Activated CD4-positive, alpha-beta T cell treated with anti-CD3 and anti-CD28 coated beads, Interleukin-2, Interleukin-4, amounts not matched to agents 100 ng/mL and 50 ng/mL, durations not matched to agents 16 hours and 8 hours (primary cell): ENCODE data around the gene RBM47.
"Not testable (repeated sequence)": the region's sequence is repeated elsewhere in the genome, so short reads cannot be mapped to it uniquely, and the experiment has no call there.

Experiments used
- DNase-seq: peaks from one replicate; pipeline ENCODE4 v3.0.0-alpha.2; 2020; ENCODE audit warnings: low spot score

Gene RBM47

DNA sequence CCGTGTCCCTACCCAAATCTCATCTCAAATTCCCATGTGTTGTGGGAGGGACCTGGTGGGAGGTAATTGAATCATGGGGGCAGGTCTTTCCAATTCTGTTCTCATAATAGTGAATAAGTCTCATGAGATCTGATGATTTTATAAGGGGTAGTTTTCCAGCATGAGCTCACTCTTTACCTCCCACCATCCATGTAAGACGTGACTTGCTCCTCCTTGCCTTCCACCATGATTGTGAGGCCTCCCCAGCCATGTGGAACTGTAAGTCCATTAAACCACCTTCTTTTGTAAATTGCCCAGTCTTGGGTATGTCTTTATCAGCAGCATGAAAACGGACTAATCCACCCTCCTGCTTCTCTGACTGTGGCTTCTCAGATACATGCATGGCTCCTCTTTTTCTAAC lies 222.2 kb downstream of the RBM47 start:
- not testable (repeated sequence) for DNase-seq

DNA sequence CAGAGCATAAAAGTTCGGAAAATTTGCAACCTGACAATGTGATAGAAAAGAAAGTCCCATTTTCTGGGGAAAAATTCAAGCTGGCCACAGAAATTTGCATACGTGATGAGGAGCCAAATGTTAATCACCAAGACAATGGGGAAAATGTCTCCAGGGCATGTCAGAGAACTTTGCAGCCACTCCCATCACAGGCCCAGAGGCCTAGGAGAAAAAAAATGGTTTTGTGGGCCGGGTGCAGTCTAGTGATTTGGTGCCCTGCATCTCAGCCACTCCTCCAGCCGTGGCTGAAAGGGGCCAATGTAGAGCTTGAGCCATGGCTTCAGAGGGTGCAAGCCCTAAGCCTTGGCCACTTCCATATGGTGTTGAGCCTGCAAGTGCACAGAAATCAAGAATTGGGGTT lies 223.3 kb downstream of the RBM47 start:
- no peak for DNase-seq

DNA sequence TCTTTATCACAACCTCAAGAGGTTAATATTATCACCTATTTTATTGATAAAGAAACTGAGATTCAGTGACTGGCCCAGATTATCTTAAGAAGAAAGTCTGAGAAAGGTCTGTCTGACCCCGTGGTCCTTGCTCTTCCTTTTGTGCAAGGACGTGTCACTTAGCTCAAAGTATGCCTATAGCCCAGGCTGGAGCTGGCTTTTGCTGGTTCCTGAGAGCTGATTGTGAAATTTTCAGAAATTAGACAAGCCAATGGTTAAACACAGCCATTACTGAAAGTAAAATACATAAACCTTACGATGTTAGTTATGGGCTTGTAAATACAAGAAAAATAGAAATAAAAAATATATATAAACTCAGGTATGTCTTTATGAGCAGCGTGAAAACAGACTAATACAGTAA lies 224.5 kb downstream of the RBM47 start:
- DNase-seq, result no peak

DNA sequence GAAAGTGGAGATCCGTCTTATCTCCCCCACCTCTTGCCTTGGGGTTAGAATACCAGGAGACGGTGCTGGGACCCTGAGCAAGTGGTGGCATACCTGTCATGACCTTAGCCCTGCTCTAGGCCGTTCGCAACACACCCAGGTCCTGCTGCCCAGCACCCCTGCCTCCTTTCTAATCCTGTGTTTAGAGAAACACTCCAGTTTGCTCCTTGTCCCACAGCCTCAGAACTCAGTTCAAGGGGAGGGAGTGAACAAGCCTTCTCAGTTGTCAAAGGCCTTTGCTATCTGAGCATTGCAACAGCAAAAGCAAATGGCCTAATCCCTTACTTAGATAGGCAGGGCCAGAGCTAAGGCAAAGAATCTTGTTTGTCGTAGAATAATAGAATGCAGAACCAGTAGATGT lies 226.6 kb downstream of the RBM47 start:
- DNase-seq, result no peak

DNA sequence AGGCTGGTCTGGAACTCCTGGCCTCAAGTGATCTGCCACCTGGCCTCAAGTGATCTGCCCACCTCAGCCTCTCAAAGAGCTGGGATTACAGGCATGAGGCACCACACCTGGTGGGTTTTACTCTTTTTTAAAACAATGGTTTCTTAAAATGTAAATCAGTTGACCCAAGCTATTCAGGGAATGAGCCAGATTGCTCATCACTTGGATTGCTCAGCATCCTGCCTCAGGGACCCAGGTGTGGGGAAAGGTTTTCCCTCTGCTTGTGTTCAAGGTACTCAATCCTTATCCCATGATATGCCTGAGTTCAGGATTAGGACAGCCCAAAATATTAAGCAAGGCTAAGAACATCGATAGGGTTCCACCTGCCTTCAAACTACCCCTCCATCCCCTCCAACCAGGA lies 227.1 kb downstream of the RBM47 start:
- DNase-seq, result no peak

DNA sequence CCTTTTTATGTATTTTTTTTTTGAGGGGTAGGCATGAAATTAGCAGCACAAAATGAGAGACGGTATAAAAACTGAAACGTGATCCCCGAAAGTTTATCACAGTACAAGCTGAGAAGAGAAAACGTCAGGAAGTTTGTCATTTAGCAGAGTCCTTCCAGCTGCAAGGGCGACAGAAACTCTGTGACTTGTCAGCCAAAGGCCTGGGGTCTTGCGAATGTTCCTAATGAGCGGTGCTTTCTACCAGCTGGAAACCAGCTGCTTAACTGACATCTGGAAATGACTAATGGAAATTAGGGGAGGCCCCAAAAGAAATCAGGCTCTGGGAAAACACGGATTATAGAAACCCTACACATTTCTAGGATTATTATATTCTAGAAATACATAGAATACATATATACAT lies 228.0 kb downstream of the RBM47 start:
- no peak for DNase-seq

DNA sequence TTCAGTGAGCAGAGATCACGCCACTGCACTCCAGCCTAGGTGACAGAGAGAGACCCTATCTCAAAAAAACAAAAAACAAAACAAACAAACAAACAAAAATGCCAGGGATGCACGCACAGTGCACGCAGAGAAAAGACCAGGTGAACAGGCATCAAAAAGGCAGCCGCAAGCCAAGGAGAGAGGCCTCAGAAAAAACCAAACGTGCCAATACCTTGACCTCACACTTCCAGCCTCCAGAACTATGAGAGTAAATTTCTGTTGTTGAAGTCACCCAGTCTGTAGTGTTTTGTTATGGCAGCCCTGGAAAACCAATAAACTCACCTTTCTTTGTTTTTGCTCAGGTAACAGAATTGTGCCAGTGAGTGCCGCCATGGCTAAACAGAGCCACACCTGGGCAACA lies 228.6 kb downstream of the RBM47 start:
- no peak for DNase-seq

DNA sequence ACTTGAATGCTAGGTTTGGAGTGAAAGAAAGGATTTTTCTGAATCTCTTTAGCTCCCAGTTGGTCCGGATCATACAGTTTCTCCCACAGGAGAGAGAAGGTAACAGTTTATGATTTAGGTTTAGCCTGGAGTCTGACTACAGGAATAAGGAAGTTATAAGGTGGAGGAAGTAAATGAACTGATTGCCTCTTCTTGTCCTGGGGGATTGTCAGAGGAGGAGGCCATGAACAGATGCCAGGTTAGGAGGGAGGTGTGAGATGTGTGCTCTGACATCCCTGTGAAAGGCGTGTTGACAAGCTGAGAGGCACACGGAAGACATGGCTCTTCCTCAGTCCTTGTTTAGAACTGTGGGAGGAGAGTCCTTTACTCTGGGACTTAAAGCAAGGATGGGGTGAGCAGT lies 230.1 kb downstream of the RBM47 start:
- DNase-seq, result no peak

DNA sequence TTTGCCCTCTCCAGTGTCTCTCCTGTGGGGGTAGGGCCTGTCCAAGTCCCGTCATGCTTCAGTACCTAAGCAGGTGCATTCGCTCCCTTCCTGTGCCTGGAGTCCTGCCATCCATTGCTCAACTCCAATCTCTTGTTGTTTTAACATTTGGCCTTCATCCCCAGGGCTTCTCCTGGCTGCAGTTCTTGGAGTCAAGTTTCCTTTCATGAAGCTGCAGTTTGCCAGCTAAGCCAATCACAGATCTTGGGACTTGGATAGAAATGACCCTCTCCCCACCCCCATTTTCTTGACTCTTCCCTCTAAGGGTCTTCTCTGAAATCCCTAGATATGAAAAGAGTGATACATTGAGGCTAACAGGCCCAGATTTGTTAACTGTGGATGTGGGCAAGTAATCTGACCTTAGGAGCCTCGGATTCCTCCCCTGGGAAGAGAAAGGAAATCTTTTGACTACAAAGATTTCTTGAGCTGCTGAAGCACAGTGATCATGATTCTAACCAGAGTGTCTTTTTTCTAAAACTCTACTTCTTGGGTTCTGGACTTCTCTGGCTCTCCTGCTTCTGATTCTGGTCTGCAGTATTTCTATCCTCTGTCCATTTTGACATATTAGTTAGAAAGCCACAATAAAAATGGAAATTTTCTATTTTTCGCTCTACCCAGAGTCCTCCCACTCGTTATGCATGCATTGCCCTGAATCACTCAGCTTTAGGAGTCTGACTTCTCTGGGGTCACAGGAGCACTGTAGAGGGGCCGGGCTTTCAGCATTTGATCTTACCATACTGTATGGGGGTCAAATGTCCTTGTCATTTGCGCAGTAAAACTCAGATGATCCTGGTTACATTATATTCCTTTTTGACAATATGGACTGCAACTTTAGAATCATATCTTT lies 233.5 kb downstream of the RBM47 start:
- DNase-seq, result no peak

DNA sequence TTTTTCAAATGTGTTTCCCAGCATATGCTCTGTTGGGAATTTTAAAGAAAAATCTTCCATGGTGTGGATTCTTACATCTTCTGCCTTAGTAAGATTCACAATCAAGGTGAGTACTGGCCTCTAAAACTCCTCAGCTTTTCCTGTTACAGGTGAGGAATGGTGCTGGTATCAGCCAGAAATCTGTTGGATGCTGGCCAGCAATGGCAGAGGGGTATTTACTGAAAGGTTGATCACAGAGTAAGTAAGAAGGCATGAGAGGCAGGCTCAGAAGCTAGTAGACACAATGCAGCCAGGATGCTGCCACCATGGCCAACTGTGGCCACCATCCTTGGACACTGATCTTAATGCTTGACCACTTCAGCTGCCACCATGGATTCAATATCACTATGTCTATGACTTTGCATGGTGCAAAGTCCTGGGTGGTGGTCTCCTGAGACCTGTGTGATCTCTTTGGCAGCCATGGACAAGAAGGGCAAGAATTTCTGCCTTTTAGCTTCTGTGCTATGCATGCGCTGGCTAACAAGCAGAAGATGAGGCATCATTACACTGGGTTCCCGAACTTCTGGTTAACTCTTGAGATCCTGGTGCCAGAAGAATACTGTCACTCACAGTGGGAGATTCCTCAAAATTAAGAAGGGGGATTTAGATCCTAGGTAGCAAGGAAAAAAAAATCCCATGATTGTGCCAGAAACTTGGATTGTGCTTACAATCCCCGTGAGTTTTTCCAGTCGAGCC lies 234.3 kb downstream of the RBM47 start:
- DNase-seq, result no peak

DNA sequence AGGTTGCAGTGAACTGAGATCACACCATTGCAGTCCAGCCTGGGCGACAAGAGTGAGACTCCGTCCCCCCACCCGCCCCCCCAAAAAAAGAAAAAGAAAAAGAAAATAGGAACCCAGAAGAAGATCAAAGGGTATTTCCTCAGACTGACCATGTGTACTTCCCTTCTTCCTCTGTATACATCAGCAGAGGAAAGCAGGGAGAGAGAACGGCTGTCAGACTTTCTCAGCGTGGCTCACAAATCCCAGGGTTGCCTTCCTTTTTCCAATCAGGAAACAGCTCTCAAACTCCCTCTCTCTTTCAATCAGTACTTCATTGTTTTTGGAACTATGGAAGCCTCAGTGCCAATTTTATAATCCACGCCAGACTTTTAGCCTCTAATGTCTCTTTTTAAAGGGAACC lies 235.4 kb downstream of the RBM47 start:
- DNase-seq, result no peak

DNA sequence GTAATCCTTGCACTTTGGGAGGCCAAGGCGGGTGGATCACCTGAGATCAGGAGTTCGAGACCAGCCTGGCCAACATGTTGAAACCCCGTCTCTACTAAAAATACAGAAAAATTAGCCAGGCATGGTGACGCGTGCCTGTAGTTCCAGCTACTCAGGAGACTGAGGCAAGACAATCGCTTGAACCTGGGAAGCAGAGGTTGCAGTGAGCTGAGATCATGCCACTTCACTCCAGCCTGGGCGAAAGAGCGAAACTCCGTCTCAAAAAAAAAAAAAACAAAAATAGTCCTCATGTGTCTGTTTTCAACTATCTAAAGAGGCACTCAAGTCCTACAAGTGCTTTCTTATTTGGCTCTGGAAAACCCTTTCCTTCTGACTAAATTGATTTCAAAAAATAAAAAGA lies 237.4 kb downstream of the RBM47 start:
- not testable (repeated sequence) for DNase-seq

DNA sequence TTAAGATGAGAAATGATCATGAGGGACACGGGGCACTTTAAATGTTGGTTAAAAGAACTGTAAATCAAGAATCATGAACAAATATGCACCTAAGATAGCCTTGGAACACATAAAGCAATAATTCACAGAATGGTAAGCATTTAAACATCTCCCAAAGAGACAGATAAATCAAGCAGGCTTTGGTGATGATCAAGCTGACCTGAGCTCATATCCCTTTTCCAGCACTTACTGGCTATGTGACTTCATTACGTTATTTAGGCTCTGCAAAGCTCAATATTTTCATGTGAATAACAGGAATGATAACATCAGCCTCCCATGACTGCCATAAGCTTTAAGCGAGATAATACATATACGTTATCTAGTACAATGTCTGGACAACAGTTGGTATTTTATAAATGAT lies 239.7 kb downstream of the RBM47 start:
- no peak for DNase-seq

DNA sequence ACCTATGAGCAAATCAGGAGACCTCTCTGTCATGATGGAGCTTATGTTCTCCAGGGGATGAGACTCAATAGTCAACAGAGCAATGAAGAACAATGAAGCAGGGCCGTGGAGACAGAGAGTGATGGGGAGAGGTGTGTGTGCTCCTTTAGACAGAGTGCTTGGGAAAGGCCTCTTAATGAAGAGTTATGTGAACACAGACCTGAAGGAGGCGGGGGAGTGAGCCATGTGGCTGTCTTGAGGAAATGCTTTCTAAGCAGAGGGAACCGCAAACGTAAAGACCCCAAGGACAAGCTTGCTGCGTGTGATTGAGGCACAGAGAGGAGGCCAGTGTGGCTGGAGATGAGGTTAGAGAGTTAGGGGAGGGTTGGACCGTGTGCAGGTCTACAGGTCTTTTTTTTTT lies 241.4 kb downstream of the RBM47 start:
- no peak for DNase-seq

DNA sequence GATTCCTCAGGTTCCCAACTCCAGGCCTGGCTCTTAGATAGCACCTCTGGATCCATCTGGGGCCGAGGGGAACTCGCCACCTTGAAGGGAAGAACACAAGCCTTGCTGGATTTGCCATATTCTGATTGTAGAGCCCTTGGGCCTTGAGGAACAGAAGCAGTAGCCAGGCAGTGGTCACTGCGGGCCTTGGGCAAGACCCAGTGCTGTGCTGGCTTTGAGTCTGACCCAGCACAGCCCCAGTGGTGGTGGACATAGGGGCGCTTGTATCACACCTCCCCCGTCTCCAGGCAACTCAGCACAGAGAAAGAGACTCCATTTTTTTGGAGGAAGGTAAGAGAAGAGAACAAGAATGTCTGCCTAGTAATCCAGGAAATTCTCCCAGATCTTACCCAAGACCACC lies 249.0 kb downstream of the RBM47 start:
- no peak for DNase-seq

DNA sequence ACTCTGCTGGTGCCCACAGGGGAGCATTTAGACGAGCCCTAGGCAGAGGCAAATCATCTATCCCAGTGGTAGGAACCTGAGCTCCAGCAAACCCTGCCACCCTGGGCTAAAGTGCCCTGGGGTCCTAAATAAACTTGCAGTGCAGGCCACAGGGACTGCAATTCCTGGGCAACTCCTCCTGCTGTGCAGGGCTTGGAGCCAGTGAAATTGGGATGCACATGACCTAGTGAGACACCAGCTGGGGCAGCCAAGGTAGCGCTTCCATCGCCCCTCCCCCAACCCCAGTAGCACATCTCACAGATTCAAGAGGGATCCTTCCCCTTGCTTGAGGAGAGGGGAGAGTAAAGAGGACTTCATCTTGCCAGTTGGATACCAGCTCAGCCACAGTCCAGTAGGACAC lies 250.4 kb downstream of the RBM47 start:
- DNase-seq, result no peak

DNA sequence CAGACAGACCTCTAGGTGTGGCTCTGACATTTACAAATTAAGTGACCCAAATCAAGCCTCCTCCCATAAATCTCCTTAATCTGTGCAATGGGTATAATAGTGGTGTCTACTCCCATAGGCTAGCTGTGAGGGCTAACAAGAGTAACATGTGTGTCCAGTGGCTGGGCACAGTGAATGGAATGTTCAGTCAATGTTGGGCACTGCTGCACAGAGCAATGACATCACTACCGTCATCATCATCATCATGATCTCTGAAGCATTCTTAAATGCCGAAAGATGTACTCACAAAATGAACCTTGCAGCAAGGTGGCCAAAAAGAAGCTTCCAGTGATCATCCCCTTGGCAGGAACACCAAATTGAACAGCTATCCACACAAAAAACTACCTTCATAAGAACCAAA lies 251.0 kb downstream of the RBM47 start:
- DNase-seq, result no peak

DNA sequence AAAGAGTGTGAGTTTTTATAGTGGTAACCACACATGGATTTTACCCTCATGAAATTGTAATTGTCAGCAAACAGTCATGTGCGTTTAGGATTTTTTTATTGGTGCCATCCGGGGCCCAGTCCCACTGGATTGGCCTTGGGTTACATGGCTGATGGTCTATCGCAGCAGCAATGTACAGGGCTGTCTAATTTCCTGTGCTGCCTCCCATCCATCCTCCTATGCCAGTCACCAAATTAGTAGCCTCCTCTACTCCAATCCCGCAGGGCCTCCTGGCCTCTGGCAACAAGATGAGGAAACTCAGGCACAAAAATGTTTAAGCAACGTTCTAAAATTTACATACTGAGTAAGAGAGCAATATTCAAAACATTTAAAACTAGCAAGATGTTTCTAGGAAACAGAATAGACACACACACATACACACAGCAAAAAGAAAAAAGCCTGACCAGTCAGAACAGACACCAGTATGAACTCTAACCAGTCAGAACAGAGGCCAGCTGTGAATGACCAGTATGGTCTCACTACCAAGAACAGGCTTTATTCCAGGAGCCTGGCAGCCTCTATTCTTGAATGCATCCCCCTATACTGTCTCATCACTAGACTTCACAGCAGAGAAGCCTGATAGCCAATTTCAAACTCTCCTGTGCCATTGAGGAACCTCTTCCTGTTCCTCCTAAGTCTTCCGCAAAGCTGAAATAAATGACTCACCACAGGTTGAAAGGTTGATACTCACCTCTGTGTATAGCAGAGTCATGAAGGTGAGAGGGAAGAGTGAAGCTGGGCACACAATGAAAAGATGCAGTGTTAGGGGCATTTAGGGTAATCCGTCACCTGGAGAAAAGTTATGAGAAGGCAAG lies 251.9 kb downstream of the RBM47 start:
- DNase-seq, result no peak

DNA sequence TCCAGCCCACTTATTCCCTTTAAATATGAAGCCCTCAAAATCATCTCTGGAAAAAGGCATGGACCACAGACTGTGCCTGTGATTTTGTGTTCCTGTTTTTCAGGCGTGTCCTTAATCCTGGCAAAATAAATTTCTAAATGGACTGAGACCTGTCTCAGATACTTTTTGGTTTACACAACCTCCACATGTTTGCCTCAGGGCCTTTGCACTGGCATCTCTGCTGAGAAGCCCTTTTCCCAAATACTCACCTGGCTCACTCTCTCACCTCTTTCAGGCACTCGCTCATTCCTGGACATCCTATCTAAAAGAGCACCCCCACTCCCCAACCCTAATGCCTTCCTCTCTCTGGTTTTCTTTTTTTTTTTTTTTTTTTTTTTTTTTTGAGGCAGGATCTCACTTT lies 254.0 kb downstream of the RBM47 start:
- no peak for DNase-seq

DNA sequence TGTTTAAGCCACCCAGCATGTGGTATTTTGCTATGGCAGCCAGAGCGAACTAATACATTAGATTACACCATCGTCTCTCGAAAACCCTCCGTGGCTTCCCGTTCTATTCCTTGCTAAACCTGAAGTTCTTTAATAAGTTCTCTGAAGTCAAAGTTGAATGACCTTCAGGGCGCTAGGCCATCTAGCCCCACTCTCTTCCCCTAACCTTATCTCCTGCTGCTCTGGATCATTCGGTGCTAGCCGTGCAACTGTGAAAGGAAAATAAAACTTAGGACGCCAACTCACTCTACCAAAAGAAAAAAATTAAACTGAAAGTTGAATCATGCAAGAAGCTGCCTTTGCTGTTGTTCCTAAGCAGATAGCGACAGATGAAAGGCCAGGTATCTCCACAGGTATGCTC lies 254.6 kb downstream of the RBM47 start:
- no peak for DNase-seq

DNA sequence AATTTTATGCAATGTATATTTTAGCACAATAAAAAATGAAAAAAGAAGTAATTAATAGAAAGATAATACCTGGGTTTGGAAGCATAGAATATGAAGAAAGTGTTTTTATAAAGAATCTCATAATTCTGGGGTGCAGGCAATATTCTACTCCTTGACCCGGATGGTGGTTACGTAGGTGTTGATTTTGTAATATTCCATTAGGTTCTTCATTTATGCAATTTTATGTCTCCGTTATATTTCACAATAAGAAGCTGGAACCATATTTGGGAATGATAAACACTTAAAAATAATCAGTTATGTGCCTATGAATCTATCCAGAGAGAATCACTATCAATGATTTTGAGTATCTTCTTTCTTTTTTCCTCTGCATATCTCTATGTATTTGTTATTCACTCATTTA lies 256.0 kb downstream of the RBM47 start:
- DNase-seq, result no peak
